ENCODE data around the gene GALNT9.
"Not testable (repeated sequence)": the region's sequence is repeated elsewhere in the genome, so short reads cannot be mapped to it uniquely, and the experiment has no call there.

GALNT9 gene

DNA sequence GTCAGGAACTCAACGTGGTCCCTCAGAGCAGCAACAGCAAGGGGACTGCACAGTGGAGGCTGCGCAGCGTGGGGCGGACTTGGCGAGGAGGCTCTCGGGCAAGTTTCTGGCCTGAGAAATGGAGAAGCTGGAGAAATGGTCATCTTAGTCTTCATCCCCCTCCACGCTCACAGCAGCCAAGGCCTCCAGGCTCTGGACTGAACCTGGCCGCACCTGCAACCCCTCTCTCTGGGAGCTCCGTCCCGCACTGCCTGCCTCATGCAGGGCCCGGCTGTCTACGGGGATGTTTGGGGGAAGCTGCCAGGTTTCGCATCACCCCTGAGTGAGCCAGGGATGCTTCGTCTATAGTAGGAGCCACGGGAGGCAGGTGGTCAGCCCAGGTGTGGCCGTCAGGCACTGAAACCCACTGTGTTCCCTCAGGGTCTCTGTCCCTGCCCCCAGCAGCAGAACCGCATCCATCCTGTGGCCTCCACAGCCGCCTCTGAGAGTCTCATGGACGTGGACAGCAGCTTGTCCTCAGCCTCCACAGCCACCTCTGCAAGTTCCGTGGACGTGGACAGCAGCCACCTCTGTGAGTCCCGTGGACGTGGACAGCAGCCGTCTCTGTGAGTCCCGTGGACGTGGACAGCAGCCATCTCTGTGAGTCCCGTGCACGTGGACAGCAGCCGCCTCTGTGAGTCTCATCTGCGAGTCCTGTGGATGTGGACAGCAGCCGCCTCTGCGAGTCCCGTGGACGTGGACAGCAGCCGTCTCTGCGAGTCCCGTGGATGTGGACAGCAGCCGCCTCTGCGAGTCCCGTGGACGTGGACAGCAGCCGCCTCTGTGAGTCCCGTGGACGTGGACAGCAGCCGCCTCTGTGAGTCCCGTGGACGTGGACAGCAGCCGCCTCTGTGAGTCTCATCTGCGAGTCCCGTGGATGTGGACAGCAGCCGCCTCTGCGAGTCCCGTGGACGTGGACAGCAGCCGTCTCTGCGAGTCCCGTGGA is 29.1 kb upstream of the GALNT9 start:
- DNase-seq: not testable (repeated sequence)

DNA sequence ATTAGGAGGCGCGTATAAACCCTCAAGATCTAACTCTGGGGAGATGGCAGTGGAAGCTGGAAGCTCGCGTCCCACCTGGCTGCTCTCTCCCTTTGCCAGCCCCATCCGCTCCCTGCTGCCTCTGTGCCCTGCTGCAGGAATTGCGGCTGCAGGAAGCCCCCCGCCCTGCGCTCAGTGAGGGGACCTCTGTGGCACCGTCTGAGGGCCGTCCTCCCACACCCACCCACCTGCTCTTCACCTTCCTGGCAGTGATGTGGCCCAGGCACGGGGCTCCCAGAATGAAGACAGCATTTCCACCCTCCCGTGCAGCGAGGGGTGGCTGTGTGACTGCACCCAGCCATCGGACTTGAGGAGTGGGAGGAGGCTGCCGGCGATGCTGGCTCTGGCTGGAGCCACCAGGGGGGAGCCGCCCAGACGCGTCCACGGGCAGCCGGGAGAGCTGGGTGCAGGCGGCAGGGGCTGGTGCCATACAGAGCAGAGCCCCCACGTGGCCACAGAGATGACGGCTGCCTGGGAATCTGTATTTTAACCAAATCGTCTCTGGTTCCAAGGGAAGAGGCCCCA is 28.3 kb upstream of the GALNT9 start:
- no peak for DNase-seq

DNA sequence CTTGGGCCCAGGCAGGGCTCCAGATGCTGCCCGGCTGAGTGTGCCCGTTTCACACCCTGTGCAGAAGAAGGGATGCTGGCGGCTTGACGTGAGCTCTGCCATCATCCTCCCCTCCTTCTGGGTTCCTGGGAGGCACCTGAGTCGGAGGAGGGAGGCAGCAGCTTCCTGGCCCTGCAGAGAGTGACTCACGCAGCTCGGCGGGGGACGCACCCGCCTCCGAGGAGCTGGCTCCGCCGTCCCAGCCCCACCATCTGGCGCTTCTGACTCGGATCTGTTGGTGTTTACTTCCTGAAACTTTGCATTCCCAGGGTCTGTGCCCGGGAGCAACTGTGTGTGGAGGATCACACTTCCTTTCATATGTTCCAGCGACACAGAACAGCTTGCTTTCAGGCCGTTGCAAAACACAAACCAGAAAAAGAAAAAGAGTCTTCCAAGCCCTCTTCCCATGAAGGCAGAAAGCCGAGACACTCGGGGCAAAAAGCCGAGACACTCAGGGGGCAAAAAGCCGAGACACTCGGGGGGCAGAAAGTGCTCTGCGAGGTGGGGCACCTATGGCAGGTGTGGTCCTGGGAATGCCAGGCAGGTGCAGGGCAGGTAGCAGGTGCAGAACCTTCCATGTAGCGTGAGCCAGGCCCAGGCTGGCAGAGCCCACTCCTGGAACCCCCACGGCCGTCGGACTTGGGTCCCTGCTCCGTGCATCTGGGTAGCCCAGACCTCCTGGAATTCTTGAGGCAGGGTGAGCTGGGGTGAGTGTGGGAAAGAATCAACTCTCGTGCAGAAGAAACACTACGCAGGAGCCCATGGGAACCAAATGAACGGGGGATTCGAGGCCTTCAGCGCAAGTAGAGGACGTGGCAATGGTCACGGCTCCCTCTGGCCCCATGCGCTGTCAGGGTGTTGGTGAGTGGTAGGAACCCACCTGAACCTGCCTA is 27.6 kb upstream of the GALNT9 start:
- DNase-seq: peak in 1 of 2 donors; percentile 13

DNA sequence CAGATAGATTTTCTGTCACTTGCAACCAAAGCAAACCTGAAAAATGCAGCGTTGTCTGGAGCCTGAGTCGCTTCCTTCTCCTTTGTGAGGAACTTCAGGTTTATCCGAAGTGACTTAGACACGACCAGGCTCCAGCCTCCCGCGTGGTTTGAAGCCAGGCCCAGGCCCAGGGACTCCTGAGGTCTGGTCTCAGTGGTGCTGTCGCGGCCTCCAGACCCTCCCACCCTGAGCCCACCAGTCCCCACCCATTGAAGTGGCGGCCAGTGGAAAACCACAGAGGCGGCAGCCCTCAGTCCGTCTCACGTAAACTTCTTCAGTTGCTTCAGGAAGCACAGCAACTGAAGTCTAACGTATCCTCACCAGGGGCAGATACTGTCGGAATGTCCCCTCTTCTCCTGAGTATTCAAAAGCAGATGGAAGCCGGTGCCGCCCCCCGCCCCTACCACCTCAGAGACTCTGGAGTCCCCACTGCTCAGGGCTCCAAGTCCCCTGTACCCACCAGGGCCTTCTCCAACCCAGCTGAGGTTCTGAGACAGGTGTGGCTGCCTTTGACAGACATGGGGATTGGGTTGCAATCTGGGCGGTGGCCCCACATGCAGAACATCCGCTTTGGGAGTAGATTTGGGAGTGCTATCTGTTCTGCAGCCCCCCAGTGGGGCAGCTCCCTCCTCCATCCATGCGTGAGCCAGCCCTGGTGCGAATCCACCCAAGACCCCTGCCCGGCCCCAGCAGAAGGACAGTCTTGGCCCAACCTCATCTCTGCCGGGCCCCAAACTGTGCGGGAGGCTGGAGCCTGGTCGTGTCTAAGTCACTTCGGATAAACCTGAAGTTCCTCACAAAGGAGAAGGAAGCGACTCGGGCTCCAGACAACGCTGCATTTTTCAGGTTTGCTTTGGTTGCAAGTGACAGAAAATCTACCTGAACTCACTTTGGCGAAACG is 26.6 kb upstream of the GALNT9 start:
- no peak for DNase-seq

DNA sequence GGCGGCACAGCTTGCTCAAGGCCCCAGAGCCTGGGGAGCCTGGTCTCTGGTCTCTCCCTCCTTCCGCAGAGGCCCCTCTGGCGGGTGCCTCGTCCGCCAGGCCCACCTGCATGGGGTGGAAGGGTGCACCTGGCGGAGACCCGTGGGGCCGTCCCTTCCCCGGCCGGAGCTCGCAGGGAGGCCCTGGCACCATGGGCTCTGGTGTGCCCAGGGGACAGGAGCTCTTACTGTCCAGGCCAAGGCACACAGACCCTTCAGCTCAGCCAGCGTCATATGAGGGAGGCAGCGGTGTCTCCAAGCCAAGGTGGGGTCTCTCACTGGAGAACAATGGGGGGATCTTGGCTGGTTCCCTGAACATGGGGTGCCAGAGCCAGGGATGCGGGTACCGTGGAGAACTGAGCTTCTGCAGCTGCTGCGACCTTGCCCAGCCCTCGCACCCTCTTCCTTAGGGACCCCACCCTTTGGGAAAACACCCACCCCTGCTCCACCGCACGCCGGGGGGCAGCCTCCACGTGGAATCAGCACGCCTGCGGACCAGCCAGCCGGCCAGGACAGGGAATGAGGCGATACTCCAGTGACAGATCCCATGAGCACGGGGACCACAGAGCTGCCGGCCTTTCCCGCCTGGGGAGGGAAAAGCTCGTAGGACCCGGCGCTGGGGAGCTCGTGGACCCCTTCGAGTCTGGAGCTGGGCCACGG is 25.7 kb upstream of the GALNT9 start:
- DNase-seq: no peak

DNA sequence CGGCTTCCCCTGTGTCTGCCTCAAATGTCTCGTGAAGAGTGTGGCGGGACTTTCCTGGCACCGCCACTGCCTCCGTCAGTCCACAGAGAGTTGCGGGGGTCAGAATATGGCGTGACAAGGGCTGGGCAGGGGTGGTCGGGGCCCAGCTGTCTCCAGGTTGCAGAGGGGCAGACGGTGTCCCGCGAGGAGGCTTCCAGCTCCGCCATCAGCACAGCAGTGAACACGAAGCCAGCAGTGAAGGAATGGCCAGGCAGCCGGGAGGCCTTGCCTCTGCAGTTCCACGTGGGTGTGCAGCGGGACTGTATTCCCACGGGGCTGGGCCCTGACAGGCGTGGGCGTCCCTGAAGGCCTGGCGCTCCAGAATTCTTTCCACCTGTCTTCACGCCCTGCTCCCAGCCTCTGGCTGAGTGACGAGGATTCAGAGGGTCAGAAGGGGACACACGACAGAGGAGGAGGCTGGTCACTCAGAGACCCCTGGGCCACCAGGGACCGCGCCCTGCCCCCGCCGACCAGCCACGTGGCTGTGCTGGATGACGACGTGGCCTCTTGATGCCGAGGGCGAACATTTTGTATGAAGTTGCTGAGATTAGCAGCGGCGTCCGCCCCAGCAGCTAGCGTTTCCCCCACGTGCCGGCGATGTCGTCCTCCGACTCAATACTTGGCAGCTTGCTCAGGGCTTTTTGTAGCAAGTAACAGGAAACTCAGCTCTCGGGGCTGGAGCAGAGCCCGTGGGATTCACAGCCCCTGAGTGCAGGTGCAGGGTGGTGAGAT is 25.0 kb upstream of the GALNT9 start:
- no peak for DNase-seq

DNA sequence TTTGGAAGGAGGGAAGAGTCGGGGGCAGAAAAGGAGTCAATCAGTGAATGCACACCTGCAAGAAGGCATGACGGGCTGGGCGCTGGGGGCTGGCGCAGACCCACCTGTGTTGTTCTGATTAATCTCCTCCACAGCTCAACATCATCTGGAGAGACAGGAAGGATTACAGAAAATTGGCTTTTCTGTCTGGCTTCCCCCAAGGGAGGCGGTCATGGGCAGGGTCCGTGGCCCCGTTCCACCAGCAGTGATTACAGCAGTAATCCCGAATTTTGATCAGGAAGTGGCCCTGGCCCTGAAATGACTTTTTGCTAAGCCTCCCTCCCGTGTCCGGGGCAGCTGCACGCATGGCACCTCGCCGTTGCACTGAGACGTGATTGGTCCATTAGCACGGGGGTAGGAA is 24.4 kb upstream of the GALNT9 start:
- DNase-seq: no peak

DNA sequence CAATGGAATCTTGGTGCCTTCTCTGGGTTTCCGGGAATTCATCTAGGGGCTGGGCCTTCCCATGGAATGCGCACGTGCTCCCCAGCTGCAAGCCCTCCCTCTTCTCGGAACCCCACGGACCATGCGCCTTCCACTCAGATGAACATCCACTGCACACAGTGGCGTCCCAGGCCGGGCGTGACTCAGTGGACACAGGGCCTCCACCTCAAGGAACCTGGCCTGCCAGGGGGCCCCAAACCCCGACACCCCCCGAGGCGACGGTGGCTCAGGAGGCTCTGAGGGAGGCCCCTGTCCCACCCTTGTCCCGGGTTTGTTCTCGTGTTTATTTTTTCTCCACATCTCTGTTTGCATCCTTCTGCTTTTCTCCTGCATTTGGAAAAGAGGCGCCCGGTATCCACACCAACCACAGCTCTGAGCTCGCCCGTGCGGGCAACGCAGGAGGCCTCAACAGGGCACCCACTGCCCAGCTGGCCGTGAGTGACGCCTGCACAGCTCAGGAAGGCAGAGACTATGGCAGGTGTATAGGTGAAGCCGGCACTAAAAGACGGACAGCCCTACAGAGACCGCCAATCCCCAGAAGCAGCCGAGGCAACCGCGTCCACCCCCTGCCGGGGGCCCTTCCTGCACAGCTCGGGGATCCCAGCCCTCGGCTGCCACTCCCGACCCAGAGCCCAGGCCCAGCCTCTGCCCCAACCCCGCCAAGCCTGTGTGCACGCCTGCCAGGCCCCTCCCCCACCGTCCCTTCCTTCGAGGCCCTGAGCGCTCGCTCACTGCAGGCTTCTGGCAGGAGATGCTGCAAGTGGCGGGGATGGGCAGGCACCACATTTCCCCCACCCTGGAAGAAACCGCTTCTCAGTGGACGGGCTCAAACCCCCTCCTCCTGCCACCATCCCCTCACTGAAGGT is 23.8 kb upstream of the GALNT9 start:
- DNase-seq: no peak

DNA sequence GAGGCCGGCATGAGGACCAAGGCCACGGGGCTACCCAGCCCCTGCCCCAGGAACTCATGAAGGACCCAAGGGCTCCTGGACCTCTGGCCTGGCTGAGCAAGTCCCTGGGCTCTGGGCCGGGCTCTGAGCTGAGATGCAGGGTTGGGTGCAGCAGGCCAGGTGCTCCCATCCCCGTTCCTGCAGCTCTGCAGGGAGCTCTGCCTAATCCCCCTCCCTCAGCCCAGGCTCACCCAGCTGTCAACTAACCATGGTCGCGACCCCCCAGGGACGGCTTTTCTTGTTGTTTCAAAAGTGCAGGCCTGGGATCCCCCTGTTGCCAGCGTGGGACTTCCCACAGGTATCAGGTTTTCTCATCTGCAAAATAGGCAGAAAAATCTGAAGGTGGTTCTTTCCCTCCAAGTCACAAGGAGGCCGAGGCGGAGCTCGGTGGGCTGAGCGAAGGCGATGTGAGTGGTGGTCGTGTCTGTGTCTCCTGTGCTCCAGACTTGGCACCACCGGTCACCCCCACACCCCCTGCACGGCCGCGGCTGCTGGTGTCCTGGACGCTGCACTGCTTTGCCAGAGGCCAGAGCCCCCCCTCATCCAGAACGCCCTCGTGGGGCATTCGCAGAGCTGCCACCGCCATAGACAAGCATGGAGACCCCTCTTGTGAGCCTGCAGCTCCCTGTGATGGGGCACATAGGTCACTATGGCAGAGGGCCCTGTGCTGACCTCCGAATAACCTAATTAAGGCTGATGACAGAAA is 22.5 kb upstream of the GALNT9 start:
- no peak for DNase-seq

DNA sequence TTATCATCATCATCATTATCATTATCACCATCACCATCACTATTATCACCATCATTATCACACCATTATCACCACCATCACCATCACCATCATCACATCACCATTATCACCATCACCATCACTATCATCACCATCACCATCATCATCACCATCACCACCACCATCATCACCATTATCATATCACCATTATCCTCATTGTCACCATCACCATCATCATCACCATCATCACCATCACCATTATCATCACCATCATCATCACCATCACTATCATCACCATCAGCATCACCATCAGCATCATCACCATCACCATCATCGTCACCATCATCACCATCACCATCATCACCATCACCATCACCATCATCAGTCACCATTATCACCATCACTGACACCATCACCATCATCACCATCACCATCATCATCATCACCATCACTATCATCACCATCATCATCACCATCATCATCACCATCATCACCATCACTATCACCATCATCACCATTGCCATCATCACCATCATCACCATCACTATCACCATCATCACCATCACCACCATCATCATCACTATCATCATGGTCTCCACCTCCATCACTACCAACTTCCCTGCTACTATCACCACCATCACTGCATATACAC is 20.2 kb upstream of the GALNT9 start:
- DNase-seq: no peak

DNA sequence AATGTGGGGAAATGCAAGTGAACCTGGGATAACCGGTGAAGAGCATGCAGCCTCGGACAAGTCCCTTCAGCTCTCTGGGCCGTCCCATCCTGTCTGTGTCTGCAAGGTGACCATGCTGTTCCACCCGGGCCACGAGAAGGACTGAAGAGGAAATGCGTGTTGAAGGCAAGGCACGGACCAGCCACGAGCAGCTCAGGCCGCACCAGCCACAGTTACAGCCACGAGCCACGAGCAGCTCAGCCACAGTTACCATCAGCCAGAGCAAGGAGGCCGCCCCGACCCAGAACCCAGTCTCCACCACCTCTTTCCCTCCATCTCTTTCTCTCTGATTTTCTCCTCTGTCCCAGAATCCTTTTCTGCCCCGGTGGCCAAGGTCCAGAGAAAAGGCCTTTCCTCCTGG is 18.8 kb upstream of the GALNT9 start:
- no peak for DNase-seq

DNA sequence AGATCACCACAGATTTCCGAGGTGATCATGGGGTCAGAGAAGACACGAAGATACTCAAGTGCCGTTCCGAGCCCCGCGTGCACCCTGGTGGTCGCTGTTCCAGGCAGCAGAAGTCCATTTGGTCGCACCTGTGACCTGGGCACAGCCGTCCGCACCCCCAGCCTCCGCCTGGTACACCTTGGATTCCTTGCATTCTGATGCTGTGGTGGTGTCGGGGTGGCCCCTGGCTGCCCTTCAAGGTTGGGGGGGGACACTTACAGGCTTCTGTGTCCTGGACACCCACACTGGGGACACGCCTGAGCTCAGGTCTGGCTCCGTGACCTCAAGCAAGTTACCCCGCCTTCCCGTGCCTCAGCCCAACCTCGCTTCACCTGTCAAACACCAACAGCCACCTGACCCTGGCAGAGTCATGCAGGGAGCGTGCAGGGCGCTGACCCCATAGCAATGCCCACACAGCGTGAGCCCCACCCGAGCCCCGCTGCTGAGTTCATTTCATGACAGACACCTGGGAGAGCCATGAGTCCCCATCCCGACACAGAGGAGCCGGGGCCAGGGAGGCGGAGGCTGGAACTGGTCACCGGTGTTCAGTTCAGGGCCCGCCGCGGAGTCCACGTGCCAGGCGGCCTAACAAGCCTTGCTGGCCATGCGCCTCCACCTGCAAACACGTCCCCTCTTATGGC is 17.9 kb upstream of the GALNT9 start:
- DNase-seq: no peak

DNA sequence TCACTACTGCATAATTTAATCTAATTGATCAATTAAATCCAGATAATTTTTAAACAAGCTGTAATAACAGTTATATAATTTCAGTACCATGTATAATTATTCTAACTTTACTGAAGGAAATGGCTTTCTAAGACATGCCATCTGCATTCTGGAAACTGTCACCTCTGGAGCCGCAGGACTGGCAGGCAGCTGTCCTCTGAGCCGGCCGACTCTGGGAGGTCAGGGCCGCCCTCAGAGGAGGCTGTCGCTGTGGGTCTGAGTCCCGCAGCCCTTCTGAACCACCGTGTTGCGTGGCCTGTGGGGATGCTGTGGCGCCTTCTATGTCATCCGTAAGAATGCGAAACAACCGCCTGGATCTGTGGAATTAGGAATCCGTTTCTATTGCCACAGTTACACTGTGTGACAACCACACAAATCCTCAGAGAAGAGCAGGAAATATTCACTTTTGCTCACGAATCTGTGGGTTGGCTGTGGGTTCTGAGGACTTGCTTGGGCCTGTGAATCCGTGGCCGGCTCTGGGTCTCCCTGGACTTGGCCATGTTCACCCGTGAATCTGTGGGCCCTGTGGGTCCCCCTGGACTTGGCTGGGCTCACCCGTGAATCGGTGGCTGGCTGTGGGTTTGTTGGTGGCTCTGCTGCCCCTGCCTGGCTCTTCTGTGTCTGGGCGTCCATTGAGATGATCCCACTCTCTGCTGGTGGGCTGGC is 17.2 kb upstream of the GALNT9 start:
- no peak for DNase-seq

DNA sequence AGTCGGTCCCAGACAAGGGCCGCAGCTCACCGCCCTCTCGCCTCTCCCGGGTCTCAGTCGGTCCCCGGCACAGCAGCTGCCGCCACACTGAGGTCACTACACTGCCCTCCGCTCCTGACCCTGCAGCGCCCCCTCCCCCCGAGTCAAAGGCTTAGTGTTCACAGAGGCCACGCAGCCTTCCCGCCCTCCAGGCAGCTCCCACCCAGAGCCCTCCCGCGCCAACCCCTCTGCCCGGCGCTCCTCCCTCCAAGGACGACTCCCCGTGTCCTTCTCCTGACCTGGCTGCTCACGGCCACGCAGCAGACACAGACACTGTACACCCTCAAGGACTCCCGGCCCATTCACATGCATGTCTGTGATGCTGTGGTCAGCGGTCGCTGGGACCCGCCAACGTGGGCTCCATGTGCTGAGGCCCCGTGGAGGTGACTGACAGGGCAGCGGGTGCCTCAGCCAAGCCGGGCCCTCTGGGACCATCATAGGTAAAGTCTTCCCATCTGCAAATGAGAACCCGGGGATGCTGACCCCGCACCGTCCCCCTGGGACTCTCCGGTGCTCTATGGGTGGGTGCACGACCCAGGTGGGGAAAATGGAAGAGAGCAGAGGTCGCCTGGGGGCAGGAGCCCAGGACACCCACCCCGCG is 16.3 kb upstream of the GALNT9 start:
- no peak for DNase-seq

DNA sequence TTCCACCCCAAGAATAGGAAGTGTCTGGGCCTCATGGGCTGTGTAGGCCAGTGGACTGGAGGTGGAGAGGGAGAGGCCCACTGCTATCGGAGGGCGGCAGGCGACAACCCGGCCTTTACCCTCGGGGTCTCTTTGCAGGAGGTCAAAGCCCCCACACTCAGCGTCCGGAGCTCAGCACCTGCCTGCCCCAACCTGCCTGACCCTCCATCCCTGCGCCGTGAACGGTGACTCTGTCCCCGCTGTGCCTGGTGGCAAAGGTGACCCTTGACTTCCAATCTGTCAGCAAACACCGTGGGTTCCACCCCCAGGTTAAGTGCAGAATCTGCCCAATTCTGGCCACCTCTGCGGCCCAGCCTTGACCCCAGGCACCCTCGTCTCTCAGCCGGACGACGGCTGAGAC is 15.7 kb upstream of the GALNT9 start:
- DNase-seq: no peak

DNA sequence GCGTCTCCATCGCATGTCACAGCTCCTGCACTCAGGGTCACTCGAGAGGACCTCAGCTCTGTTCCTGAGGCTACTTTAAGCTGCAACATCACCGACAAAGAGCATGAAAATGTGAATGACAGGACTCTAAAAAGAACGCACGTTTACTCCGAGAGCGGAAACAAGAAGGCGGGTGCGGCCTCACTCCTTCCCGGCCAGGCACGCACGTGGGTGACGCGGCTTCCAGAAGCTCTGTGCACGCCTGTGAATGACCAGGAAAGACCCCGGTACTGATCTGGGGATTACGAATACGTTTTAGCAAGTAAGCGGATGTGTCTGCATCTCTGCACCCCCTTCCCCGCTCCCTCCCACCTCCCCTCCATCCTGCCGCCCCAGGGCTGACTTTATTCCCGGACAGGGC is 15.2 kb upstream of the GALNT9 start:
- no peak for DNase-seq

DNA sequence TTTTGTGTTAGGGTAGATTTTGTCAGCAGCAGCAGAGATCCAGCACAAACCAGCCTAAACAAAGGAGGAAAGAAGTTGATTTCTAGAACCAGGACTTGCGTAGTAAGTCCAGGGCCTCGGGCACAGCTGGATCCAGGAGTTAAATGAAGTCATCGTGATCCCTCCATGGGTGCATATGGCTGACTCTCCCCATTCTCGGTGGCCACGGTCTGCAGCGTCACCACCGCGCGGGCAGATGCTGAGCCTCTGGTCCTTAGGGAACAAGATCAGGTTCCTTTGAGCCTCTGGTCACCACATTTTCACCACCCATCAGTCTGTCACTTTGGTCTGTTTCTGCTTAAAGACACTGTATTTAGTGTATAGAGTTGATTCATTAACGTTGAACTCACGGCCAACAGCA is 14.8 kb upstream of the GALNT9 start:
- no peak for DNase-seq
